Activated T-helper 1 cell treated with anti-CD3 and anti-CD28 coated beads, Interleukin-12 subunit alpha, Interleukin-12 subunit beta, Interleukin-2, Interleukin-4 antibody, amounts not matched to agents 30 ng/mL and 10 ng/mL and 1 ng/mL, durations not matched to agents 14 hours and 24 hours and 36 hours (primary cell): ENCODE measurements around the gene PITPNM1. TPM values are rescaled to one million over a fixed set of nuclear protein-coding genes. Genes with fewer than 3 reads are reported as not detected.
"Not testable (repeated sequence)": the region's sequence is repeated elsewhere in the genome, so short reads cannot be mapped to it uniquely, and the experiment has no call there.

ENCODE experiments used
- DNase-seq: peaks from one replicate; pipeline ENCODE4 v3.0.0; 2021; ENCODE audit warnings: low spot score
- H3K27ac Mint-ChIP-seq: one replicate; pipeline ENCODE4 v1.8.0; 2021; ENCODE audit warnings: mild to moderate bottlenecking, mixed read lengths
- H3K27me3 Mint-ChIP-seq: one replicate; pipeline ENCODE4 v1.8.0; 2022; ENCODE audit warnings: mild to moderate bottlenecking, moderate library complexity, mixed read lengths; ENCODE audit not compliant: insufficient read depth
- H3K36me3 Mint-ChIP-seq: one replicate; pipeline ENCODE4 v1.8.0; 2021; ENCODE audit warnings: low read depth, mixed read lengths
- H3K4me1 Mint-ChIP-seq: one replicate; pipeline ENCODE4 v1.8.0; 2021; ENCODE audit warnings: low read depth, mixed read lengths
- H3K4me3 Mint-ChIP-seq: one replicate; pipeline ENCODE4 v1.8.0; 2021; ENCODE audit warnings: mild to moderate bottlenecking, moderate library complexity, mixed read lengths
- H3K9me3 Mint-ChIP-seq: one replicate; pipeline ENCODE4 v1.8.0; 2021; ENCODE audit warnings: mixed read lengths
- intact Hi-C: fragments of 100-400 bp; cut with micrococcal nuclease; formaldehyde crosslinking; loops from one replicate; pipeline ENCODE4 v1.15.1; 2024
- total RNA-seq: library from RNA; stranded (reverse); gene quantifications from 2 replicates; pipeline ENCODE4 v1.2.3, GENCODE V29; 2022

The PITPNM1 gene
- total RNA-seq, 1 donor from 2014 or later, result 138 TPM

- Mint-ChIP-seq H3K36me3 (peaks cover 44% of the 10 kb centered on the region), H3K9me3 (no peaks in the 10 kb centered on the region), H3K27ac (peak overlapping the region; percentile 100), H3K27me3 (no peaks in the 10 kb centered on the region), H3K4me3 (peak overlapping the region; percentile 82), H3K4me1 (peaks cover 70% of the 10 kb centered on the region)
- intact Hi-C loops, result loop anchor here (1.0 to 2.0 kb wide), 4 partner anchors 20 to 198 kb away; partner anchors contain the start of genes ANKRD13D and PTPRCAP
- peak; percentile 44 for DNase-seq
Measured at GRCh38 chr11:67486481-67487195, 18.5 kb downstream of the PITPNM1 start.

DNA sequence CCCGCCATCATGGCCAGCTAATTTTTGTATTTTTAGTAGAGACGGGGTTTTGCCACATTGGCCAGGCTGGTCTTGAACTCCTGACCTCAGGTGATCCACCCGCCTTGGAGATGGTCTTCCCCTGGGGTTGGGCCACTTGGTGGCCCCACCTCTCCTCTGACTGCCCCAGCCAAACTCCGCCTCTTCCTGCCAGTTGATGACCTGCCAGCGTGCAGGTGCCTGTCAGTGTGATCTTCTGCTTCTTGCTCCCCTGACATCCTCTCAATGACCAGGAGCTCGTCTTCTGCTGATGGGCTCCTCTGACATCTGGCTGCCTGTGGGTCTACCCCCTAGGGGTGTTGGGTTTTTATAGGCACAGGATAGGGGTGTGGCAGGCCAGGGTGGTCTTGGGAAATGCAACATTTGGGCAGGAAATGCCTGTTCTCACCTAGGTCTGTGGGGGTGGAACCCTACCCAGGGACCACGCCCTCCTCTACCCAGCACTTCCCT, 19.2 kb downstream of the PITPNM1 start:
- H3K27me3 Mint-ChIP-seq, H3K9me3 Mint-ChIP-seq: not testable (repeated sequence)
- peak overlapping the region; percentile 100 for H3K27ac Mint-ChIP-seq
- DNase-seq, result peak; percentile 48
- intact Hi-C loops, result loop anchor here (1.0 to 2.0 kb wide), 3 partner anchors 49 to 216 kb away; partner anchors contain the start of genes ANKRD13D and PTPRCAP
- peaks cover 70% of the 10 kb centered on the region for H3K4me1 Mint-ChIP-seq
- peak overlapping the region; percentile 82 for H3K4me3 Mint-ChIP-seq
- peaks cover 42% of the 10 kb centered on the region for H3K36me3 Mint-ChIP-seq

GRCh38 chr11:67484847-67485311, 20.3 kb downstream of the PITPNM1 start:
- H3K4me3 Mint-ChIP-seq, result peak overlapping the region; percentile 94
- H3K27me3 Mint-ChIP-seq, result peaks cover 1% of the 10 kb centered on the region
- peaks cover 39% of the 10 kb centered on the region for H3K36me3 Mint-ChIP-seq
- H3K4me1 Mint-ChIP-seq, result peaks cover 69% of the 10 kb centered on the region
- H3K27ac Mint-ChIP-seq, result peak overlapping the region; percentile 100
- DNase-seq, result peak; percentile 66
- no peaks in the 10 kb centered on the region for H3K9me3 Mint-ChIP-seq
- intact Hi-C loops, result loop anchor here (1.0 to 5.0 kb wide), 4 partner anchors 21 to 528 kb away; partner anchors contain the start of gene PC

GRCh38 chr11:67483831-67484665, 21.1 kb downstream of the PITPNM1 start:
- H3K36me3 Mint-ChIP-seq, result peaks cover 34% of the 10 kb centered on the region
- DNase-seq, result peak; percentile 50
- H3K9me3 Mint-ChIP-seq, result no peaks in the 10 kb centered on the region
- peak overlapping the region; percentile 94 for H3K4me3 Mint-ChIP-seq
- intact Hi-C loops, result loop anchor here (1.0 to 5.0 kb wide), 8 partner anchors 15 to 527 kb away; partner anchors contain the start of genes CDK2AP2, PC, RPS6KB2 and TMEM134
- H3K27ac Mint-ChIP-seq, result peak overlapping the region; percentile 100
- H3K4me1 Mint-ChIP-seq, result peaks cover 64% of the 10 kb centered on the region
- peaks cover 4% of the 10 kb centered on the region for H3K27me3 Mint-ChIP-seq

DNA sequence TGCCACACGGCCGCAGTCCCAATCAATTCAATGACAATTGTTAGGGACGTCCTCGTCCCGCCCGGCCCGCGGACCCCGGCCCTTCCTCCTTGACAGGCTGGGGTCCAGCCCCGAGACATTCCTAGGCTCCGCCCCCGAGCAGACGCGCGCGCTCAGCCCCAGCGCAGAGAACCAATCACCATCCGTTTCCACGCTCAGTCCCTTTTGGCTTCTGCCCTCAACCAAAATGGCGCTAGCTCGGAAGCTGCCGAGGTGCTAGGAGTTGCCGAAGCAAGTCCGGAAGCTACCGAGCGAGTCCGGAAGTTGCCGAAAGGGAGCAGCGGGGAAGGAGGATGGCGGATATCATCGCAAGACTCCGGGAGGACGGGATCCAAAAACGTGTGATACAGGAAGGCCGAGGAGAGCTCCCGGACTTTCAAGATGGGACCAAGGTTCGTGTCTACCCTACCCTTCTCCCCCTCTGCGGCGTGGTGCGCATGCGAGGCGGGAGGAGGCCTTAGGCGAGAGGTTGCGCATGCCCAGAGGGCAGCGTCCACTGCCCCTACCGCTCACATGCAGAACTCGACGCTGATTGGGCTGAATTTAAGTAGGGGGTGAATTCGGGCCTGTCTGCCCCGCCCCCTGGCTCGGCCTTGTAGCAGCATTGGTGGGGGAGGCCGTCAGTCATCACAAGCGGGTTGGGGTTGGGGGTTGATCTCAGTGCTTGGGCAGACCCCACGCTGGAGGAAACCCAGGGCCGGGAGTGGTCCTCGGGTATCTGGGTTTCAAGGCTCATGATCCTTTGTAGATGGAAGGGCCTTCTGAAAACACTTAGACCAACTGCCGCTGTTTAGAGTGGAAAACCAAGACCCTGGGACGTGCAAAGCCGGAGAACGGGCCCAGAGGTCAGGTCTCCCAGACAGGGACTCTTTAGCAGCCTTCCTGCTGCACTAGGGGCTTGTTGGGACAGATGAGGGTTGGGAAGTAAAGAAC, 22.1 kb downstream of the PITPNM1 start, which contains the start of gene AIP:
AIP (plus strand) TSS at position 200 of the 972 bp plus-strand sequence; CDS start at position 333, 133 bp downstream.
- peaks cover 27% of the 10 kb centered on the region for H3K36me3 Mint-ChIP-seq

DNA sequence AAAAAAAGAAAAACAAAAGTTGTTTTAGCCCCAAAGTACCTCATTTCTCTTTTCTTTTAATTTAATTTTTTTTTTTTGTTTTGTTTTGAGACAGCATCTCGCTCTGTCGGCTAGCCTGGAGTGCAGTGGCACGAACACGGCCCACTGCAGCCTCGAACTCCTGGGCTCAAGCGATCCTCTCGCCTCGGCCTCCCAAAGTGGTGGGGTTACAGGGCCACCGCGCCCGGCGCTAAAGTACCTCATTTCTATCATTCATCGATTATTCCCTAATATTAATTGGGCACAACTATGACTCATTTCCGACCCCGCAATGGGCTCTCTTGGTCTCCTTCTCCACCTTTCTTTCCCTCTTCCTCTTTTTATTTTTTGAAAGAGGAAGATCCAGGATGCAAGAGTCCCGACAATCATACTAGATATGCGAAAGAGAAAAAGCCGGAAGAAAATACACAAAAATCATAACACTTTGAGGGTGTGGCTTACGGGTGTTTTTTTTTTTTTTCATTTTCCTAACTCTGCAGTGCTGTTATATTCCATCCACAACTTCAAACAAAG, 22.8 kb downstream of the PITPNM1 start:
- no peaks in the 10 kb centered on the region for H3K9me3 Mint-ChIP-seq
- peaks cover 20% of the 10 kb centered on the region for H3K36me3 Mint-ChIP-seq
- H3K4me3 Mint-ChIP-seq, result peak overlapping the region; percentile 94
- H3K27me3 Mint-ChIP-seq, result peaks cover 7% of the 10 kb centered on the region
- no peak for DNase-seq
- intact Hi-C loops, result loop anchor here (5.0 kb wide), 1 partner anchor 525 kb away; the partner anchor contains the start of gene PC
- peaks cover 47% of the 10 kb centered on the region for H3K4me1 Mint-ChIP-seq
- peak overlapping the region; percentile 100 for H3K27ac Mint-ChIP-seq

More for the DNA sequence above, 22.1 kb downstream of the PITPNM1 start, which contains the start of gene AIP:
- Mint-ChIP-seq H3K27me3 (peaks cover 4% of the 10 kb centered on the region), H3K4me1 (peaks cover 55% of the 10 kb centered on the region), H3K9me3 (no peaks in the 10 kb centered on the region), H3K4me3 (peak within 1 kb of the TSS; percentile 94), H3K27ac (peak within 1 kb of the TSS; percentile 100)
- intact Hi-C loops, result loop anchor here (1.0 to 5.0 kb wide), 6 partner anchors 14 to 526 kb away; partner anchors contain the start of genes CDK2AP2, PC, RPS6KB2 and TMEM134
- DNase-seq, result peak; percentile 98

GRCh38 chr11:67477344-67478050, 27.7 kb downstream of the PITPNM1 start:
- intact Hi-C loops, DNase-seq, H3K27ac Mint-ChIP-seq, H3K9me3 Mint-ChIP-seq, H3K4me3 Mint-ChIP-seq, H3K27me3 Mint-ChIP-seq, H3K36me3 Mint-ChIP-seq, H3K4me1 Mint-ChIP-seq: not testable (repeated sequence)

DNA sequence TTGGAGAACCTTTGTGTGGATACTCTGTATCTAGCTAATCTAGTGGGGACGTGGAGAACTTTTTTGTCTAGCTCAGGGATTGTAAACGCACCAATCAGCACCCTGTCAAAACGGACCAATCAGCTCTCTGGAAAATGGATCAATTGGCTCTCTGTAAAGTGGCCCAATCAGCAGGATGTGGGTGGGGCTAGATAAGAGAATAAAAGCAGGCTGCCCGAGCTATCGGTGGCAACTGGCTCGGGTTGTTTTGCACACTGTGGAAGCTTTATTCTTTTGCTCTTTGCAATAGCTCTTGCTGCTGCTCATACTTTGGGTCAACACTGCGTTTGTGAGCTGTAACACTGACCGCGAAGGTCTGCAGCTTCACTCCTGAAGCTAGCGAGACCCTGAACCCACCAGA, 28.5 kb downstream of the PITPNM1 start:
- intact Hi-C loops, H3K9me3 Mint-ChIP-seq, H3K4me3 Mint-ChIP-seq, H3K36me3 Mint-ChIP-seq, DNase-seq, H3K4me1 Mint-ChIP-seq, H3K27me3 Mint-ChIP-seq, H3K27ac Mint-ChIP-seq: not testable (repeated sequence)

GRCh38 chr11:67472882-67473281, 32.3 kb downstream of the PITPNM1 start:
- Mint-ChIP-seq H3K9me3 (no peaks in the 10 kb centered on the region), H3K27me3 (peaks cover 3% of the 10 kb centered on the region), H3K4me1 (peaks cover 6% of the 10 kb centered on the region), H3K4me3 (no peak overlapping the region), H3K36me3 (no peaks in the 10 kb centered on the region), H3K27ac (no peak overlapping the region)
- no peak for DNase-seq
- intact Hi-C loops, result no loop called here

- H3K27me3 Mint-ChIP-seq, result no peaks in the 10 kb centered on the region
- peak overlapping the region; percentile 76 for H3K4me3 Mint-ChIP-seq
- H3K4me1 Mint-ChIP-seq, result peaks cover 13% of the 10 kb centered on the region
- intact Hi-C loops, result no loop called here
- peaks cover 3% of the 10 kb centered on the region for H3K36me3 Mint-ChIP-seq
- DNase-seq, result no peak
- no peak overlapping the region for H3K27ac Mint-ChIP-seq
- no peaks in the 10 kb centered on the region for H3K9me3 Mint-ChIP-seq
Measured at GRCh38 chr11:67470337-67471002, 34.7 kb downstream of the PITPNM1 start.

- no peak for DNase-seq
- Mint-ChIP-seq H3K27ac (peak overlapping the region; percentile 48), H3K4me1 (peaks cover 17% of the 10 kb centered on the region)
Measured at GRCh38 chr11:67469508-67469811, 35.7 kb downstream of the PITPNM1 start.

More at GRCh38 chr11:67469508-67469811, 35.7 kb downstream of the PITPNM1 start:
- H3K27me3 Mint-ChIP-seq, result no peaks in the 10 kb centered on the region
- peaks cover 6% of the 10 kb centered on the region for H3K36me3 Mint-ChIP-seq
- intact Hi-C loops, result loop anchor here (1.0 to 5.0 kb wide), 8 partner anchors 14 to 117 kb away; partner anchors contain the start of genes AIP, CDK2AP2, CORO1B and POLD4
- H3K4me3 Mint-ChIP-seq, result peak overlapping the region; percentile 76
- H3K9me3 Mint-ChIP-seq, result no peaks in the 10 kb centered on the region
